T-helper 2 cell treated with Interferon-gamma antibody and Interleukin-4, amounts not matched to agents 5 μg/mL and 100 μg/mL, for 36 hours (primary cell): Measurements from ENCODE around the gene EXOC4.
"Not testable (repeated sequence)": the region's sequence is repeated elsewhere in the genome, so short reads cannot be mapped to it uniquely, and the experiment has no call there.

Source experiments
- DNase-seq: peaks from one replicate; pipeline ENCODE4 v3.0.0; 2021; ENCODE audit warnings: low spot score
- H3K27ac Mint-ChIP-seq: one replicate; pipeline ENCODE4 v1.8.0; 2021; ENCODE audit warnings: mild to moderate bottlenecking, mixed read lengths
- H3K27me3 Mint-ChIP-seq: one replicate; pipeline ENCODE4 v1.8.0; 2021; ENCODE audit warnings: low read depth, mixed read lengths
- H3K36me3 Mint-ChIP-seq: one replicate; pipeline ENCODE4 v1.8.0; 2021; ENCODE audit warnings: low read depth, mixed read lengths
- H3K4me1 Mint-ChIP-seq: one replicate; pipeline ENCODE4 v1.8.0; 2021; ENCODE audit warnings: low read depth, mixed read lengths
- H3K4me3 Mint-ChIP-seq: one replicate; pipeline ENCODE4 v1.8.0; 2022; ENCODE audit warnings: mild to moderate bottlenecking, moderate library complexity, mixed read lengths
- H3K9me3 Mint-ChIP-seq: one replicate; pipeline ENCODE4 v1.8.0; 2021; ENCODE audit warnings: mixed read lengths

The EXOC4 gene

DNA sequence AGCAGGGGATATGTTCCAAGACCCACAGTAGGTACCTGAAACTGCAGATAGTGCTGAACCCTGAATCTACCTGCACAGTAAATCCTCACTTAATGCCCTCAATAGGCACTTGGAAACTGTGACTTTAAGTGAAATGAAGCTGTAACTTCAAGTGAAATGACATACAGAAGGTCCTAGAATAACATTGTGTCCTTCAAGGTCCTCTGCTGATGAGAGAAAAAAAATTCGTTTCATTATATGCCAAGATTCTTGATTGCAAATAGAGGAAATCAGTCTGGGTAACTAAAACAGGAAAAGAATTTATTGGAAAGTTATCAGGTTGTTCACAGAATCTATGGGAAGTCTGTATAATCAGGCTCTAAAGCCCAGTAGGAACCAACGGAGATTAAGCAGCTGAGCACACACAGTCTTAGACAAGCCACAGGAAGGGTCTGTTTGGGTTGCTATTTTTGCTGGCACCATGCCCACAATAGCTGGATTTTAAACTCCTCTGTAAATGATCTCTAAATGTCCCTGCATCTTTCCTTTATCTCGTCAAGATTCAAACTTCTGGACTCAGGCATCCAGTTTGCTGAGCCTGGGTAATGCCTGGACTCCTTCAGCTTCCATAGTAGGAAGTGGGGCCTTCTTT, 57.5 kb downstream of the EXOC4 start:
- H3K4me1 Mint-ChIP-seq, result peaks cover 4% of the 10 kb centered on the region
- H3K27me3 Mint-ChIP-seq, result no peaks in the 10 kb centered on the region
- H3K27ac Mint-ChIP-seq, result no peak overlapping the region
- H3K4me3 Mint-ChIP-seq, result no peak overlapping the region
- H3K9me3 Mint-ChIP-seq, result no peaks in the 10 kb centered on the region
- DNase-seq, result no peak
- H3K36me3 Mint-ChIP-seq, result peaks cover 40% of the 10 kb centered on the region

DNA sequence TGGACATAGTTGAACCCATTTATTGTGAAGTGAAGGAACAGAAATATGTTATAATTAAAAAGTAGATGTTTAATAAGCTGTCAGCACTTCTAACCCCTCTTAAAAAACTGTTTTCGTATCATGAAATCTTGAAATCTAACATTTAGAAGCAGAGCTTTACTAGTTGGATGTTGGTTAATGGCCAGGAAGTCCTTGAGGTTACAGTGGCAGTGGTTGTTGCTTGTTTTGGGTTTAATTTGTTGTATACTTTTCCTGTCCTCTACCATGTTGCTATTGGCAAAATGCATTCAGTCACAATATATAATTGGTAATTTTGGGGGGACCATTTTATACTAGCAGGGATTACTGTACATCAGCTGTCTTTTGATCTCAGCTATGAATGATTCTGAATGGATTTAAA, 60.7 kb downstream of the EXOC4 start:
- H3K4me1 Mint-ChIP-seq, result peaks cover 4% of the 10 kb centered on the region
- no peak for DNase-seq
- H3K36me3 Mint-ChIP-seq, result peaks cover 18% of the 10 kb centered on the region
- H3K9me3 Mint-ChIP-seq, result no peaks in the 10 kb centered on the region
- H3K4me3 Mint-ChIP-seq, result no peak overlapping the region
- H3K27ac Mint-ChIP-seq, result no peak overlapping the region
- H3K27me3 Mint-ChIP-seq, result no peaks in the 10 kb centered on the region

- no peak for DNase-seq
- Mint-ChIP-seq H3K27ac (no peak overlapping the region), H3K9me3 (no peaks in the 10 kb centered on the region), H3K4me3 (no peak overlapping the region), H3K27me3 (no peaks in the 10 kb centered on the region), H3K4me1 (peaks cover 4% of the 10 kb centered on the region), H3K36me3 (peaks cover 14% of the 10 kb centered on the region)
Observed at GRCh38 chr7:133314084-133314483, 61.2 kb downstream of the EXOC4 start.

DNA sequence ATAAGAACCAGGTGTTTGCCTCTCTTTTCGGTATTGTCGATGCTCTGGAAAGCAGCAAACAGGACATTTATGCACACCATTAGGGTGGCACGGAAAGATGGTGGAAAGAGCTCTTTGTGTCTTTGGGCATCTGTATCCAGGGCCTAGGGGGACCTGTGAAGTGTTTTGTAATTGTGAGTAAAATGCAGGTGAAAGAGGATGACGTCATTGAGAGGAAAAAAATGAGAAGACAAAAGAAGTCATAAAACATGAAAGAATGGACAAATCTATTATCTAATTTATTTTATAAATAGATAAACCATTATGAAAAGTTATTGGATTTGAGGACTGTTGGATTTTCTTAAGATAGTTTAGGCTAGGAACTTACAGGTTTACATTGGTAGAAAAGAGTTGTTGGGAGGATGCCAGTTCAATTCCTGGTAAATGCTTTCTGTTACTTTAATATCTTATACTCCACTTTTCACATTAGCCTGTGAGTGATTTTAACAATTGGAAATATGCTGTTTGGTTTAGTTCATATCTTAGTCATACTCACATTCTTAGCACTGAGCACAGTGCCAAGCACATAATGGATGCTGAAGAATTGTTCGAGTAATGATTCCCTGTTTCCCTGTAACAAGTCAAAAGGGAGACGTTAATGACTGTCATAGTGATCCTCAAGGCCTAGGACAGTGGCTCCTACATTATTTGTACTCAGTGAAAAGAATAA, 62.6 kb downstream of the EXOC4 start:
- Mint-ChIP-seq H3K4me3 (no peak overlapping the region), H3K9me3 (peaks cover 2% of the 10 kb centered on the region), H3K36me3 (peaks cover 16% of the 10 kb centered on the region), H3K27me3 (no peaks in the 10 kb centered on the region), H3K27ac (no peak overlapping the region), H3K4me1 (peaks cover 4% of the 10 kb centered on the region)
- DNase-seq, result no peak

DNA sequence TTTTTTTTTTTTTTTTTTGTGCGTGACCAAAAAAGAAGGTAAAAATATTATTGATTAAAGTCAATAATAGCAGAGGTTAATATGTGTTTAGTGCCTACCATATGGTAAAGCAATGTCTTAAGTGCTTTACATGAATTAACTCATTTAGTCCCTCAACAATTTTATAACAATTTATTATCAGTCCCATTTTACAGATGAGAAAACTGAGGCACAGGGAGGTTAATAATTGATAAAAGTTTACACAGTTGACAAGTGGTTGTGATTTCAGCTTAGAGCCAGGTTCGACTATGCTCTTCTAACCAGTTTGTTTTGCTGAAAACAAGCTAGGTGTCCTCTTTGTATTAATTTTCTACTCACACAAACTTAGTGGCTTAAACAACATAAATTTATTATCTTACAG, 67.0 kb downstream of the EXOC4 start:
- Mint-ChIP-seq H3K4me1 (no peaks in the 10 kb centered on the region), H3K4me3 (no peak overlapping the region), H3K27ac (no peak overlapping the region), H3K9me3 (peaks cover 27% of the 10 kb centered on the region), H3K36me3 (peaks cover 43% of the 10 kb centered on the region), H3K27me3 (no peaks in the 10 kb centered on the region)
- DNase-seq, result no peak

- no peak overlapping the region for H3K27ac Mint-ChIP-seq
- H3K27me3 Mint-ChIP-seq, result no peaks in the 10 kb centered on the region
- no peak for DNase-seq
- H3K36me3 Mint-ChIP-seq, result peaks cover 47% of the 10 kb centered on the region
- no peaks in the 10 kb centered on the region for H3K4me1 Mint-ChIP-seq
- no peak overlapping the region for H3K4me3 Mint-ChIP-seq
- H3K9me3 Mint-ChIP-seq, result peaks cover 30% of the 10 kb centered on the region
Observed at GRCh38 chr7:133320891-133321290, 68.0 kb downstream of the EXOC4 start.

DNA sequence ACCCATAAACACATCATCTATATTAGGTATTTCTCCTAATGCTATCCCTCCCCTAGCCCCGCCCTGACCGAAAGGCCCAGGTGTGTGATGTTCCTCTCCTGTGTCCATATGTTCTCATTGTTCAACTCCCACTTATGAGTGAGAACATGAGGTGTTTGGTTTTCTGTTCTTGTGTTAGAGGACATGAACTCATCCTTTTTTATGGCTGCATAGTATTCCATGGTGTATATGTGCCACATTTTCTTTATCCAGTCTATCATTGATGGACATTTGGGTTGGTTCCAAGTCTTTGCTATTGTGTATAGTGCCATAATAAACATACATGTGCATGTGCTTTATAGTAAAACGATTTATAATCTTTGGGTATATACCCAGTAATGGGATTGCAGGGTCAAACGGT, 68.5 kb downstream of the EXOC4 start:
- not testable (repeated sequence) for H3K4me3 Mint-ChIP-seq, H3K27me3 Mint-ChIP-seq, H3K27ac Mint-ChIP-seq, DNase-seq, H3K4me1 Mint-ChIP-seq
- Mint-ChIP-seq H3K36me3 (peaks cover 49% of the 10 kb centered on the region), H3K9me3 (peaks cover 31% of the 10 kb centered on the region)

GRCh38 chr7:133326745-133327144, 73.9 kb downstream of the EXOC4 start:
- peaks cover 49% of the 10 kb centered on the region for H3K36me3 Mint-ChIP-seq

GRCh38 chr7:133328021-133328420, 75.1 kb downstream of the EXOC4 start:
- peaks cover 17% of the 10 kb centered on the region for H3K9me3 Mint-ChIP-seq
- not testable (repeated sequence) for H3K27me3 Mint-ChIP-seq, H3K4me1 Mint-ChIP-seq, H3K4me3 Mint-ChIP-seq, DNase-seq, H3K27ac Mint-ChIP-seq
- peaks cover 36% of the 10 kb centered on the region for H3K36me3 Mint-ChIP-seq

More at GRCh38 chr7:133326745-133327144, 73.9 kb downstream of the EXOC4 start:
- not testable (repeated sequence) for H3K27me3 Mint-ChIP-seq, H3K4me1 Mint-ChIP-seq, H3K27ac Mint-ChIP-seq, H3K4me3 Mint-ChIP-seq, DNase-seq
- peaks cover 26% of the 10 kb centered on the region for H3K9me3 Mint-ChIP-seq

DNA sequence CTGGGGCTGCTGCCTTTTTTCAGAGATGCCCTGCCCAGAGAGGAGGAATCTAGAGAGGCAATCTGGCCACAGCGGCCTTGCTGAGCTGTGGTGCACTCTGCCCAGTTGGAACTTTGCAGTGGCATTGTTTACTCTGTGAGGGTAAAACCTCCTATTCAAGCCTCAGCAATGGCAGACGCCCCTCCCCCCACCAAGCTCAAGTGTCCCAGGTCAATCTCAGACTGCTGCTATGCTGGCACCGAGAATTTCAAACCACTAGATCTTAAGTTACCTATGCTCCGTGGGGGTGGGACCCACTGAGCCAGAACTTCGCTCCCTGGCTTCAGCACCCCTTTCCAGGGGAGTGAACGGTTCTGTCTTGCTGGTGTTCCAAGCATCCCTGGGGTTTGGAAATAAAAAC, 77.2 kb downstream of the EXOC4 start:
- Mint-ChIP-seq H3K4me3 (no peak overlapping the region), H3K4me1 (no peaks in the 10 kb centered on the region), H3K27ac (no peak overlapping the region), H3K27me3 (no peaks in the 10 kb centered on the region), H3K9me3 (peaks cover 9% of the 10 kb centered on the region), H3K36me3 (peaks cover 24% of the 10 kb centered on the region)
- no peak for DNase-seq

DNA sequence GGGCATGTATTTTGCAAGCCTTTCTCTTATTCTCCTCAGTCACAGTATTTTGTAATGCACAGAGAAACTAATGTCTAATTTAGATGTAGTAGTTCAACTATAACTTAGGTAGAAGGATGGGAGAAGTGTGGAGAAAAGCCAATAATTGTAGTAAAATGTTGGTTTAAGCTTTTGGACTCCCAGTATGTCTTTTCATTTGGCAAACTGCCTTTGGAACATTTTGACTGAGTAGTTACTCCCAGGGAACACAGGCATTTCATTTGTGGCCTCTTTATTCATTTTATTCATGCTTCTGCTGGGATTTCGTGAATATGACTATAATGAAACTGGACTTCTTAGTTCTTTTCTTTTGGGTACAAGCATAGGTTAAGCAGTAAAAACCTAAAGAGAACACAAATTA, 79.0 kb downstream of the EXOC4 start:
- H3K27me3 Mint-ChIP-seq, result no peaks in the 10 kb centered on the region
- H3K36me3 Mint-ChIP-seq, result peaks cover 29% of the 10 kb centered on the region
- H3K27ac Mint-ChIP-seq, result no peak overlapping the region
- H3K9me3 Mint-ChIP-seq, result peaks cover 12% of the 10 kb centered on the region
- no peak for DNase-seq
- no peaks in the 10 kb centered on the region for H3K4me1 Mint-ChIP-seq
- no peak overlapping the region for H3K4me3 Mint-ChIP-seq

DNA sequence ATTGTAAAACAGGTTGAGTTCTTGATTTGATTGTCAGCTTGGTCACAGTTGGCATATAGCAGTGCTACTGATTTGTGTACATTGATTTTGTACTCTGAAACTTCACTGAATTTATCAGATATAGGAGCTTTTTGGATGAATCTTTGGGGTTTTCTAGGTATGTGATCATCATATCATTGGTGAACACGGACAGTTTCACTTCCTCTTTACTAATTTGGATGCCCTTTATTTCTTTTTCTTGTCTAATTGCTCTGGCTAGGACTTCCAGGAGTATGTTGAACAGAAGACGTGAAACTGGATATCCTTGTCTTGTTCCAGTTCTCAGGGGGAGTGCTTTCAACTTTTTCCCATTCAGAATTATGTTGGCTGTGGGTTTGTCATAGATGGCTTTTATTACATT, 86.9 kb downstream of the EXOC4 start:
- Mint-ChIP-seq H3K36me3 (peaks cover 56% of the 10 kb centered on the region), H3K9me3 (peaks cover 52% of the 10 kb centered on the region), H3K4me3 (no peak overlapping the region), H3K27me3 (no peaks in the 10 kb centered on the region), H3K4me1 (no peaks in the 10 kb centered on the region), H3K27ac (no peak overlapping the region)
- no peak for DNase-seq

DNA sequence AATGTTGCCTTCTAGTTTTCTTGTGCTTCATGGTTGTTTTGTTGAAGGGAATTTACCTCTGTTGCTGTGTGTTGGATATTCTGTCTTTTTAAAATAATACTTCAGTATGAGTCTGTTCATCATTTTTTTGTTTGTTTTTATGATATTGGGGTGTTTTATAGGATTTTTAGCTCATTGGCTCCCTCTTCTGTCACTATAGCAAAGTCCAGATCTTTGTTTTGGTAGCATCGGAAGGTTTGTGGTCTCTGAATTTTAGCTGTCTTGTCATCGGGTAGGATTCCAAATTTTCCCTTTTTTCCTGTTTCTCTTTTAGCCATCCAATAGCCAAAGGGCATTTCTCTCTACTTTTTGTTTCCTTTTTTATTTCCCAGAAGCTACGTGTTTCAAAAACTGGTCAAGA, 91.4 kb downstream of the EXOC4 start:
- Mint-ChIP-seq H3K27me3 (no peaks in the 10 kb centered on the region), H3K36me3 (peaks cover 36% of the 10 kb centered on the region), H3K4me1 (no peaks in the 10 kb centered on the region), H3K9me3 (peaks cover 37% of the 10 kb centered on the region), H3K4me3 (no peak overlapping the region), H3K27ac (no peak overlapping the region)
- DNase-seq, result no peak

DNA sequence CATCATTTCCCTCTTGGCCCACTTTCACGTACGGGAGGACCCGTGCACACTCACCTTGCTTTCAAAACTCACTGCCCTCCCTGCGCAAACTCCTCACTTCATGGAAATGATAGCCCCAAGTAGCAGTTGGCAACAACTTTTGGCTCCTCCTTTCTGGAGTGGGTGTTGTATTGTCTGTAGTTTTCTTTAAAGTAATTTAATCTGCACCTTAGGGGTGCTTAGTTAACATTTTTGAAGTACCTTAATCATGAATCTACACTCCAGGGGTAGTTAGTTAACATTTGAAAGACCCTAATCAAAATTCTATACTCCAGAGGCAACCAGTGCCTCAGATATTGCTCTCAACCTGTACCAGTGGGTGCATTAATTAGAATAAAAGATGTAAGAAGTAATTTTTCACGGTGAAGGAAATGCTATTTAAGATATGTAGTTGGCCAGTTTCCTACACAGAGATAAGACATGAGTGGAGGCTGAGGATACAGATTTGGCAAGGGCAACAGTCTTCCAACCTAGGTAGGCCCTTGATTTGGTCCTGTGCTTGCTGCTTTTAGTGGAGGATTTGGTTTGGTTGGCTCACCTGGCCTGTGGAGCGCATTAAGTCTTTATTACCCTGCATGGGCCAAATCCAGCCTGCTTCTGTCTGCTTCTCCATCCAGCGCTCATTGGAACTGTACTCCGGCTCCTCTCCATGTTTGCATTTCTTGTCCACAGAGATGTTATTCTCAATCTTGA, 93.0 kb downstream of the EXOC4 start:
- no peaks in the 10 kb centered on the region for H3K4me1 Mint-ChIP-seq
- peaks cover 34% of the 10 kb centered on the region for H3K9me3 Mint-ChIP-seq
- peaks cover 26% of the 10 kb centered on the region for H3K36me3 Mint-ChIP-seq
- H3K27me3 Mint-ChIP-seq, result no peaks in the 10 kb centered on the region
- H3K27ac Mint-ChIP-seq, result no peak overlapping the region
- DNase-seq, result no peak
- no peak overlapping the region for H3K4me3 Mint-ChIP-seq
